GM21528 (cell line): ENCODE results near the gene PHGDH.
"Not testable (repeated sequence)": the region's sequence is repeated elsewhere in the genome, so short reads cannot be mapped to it uniquely, and the experiment has no call there.

ENCODE experiments used
- ATAC-seq: cut with Tn5 transposase; IDR thresholded peaks from one replicate; pipeline ENCODE4 v1.9.1; 2021; ENCODE audit warnings: mild to moderate bottlenecking, moderate library complexity; ENCODE audit not compliant: unreplicated experiment, low FRiP score

Gene PHGDH

GRCh38 chr1:119696863-119697262, 14.9 kb upstream of the PHGDH start:
- ATAC-seq: not testable (repeated sequence)

DNA sequence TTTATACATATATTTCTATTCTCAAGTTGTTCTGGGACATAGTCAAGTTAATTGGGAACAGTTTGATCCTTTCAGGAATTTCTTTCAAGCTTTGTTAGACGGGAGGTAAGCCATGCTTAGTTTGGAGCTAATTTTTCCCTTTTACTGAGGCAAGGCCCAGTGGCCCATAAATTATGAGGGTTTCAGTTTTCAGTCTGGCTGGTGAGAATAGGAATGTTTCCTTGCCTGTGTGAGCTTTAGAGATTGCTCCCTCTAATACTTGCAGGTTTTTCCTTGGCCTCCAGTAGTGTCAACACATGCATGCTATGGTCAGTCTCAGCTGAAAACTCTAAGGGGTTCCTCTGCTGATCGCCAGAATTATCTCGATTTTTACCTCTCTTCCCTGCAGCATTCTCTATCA, 14.1 kb upstream of the PHGDH start:
- ATAC-seq: no peak

DNA sequence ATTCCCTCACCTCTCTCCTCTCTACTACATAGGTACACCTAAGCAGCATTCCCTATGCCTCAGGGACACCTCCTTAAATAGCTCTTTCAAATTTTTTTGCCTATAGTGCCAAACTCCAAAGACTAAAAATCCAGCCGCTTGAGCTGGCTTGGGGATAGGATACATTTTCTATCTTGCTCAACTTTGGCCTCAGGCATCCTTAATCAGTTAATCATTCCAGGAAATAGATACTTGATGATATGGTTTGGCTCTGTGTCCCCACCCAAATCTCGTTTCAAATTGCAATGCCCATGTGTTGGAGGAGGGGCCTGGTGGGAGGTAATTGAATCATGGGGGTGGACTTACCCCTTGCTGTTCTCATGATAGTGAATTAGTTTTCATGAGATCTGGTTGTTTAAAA, 11.4 kb upstream of the PHGDH start:
- ATAC-seq: no peak

GRCh38 chr1:119701659-119702058, 10.1 kb upstream of the PHGDH start:
- no peak for ATAC-seq

GRCh38 chr1:119702384-119702783, 9.3 kb upstream of the PHGDH start:
- ATAC-seq: no peak

DNA sequence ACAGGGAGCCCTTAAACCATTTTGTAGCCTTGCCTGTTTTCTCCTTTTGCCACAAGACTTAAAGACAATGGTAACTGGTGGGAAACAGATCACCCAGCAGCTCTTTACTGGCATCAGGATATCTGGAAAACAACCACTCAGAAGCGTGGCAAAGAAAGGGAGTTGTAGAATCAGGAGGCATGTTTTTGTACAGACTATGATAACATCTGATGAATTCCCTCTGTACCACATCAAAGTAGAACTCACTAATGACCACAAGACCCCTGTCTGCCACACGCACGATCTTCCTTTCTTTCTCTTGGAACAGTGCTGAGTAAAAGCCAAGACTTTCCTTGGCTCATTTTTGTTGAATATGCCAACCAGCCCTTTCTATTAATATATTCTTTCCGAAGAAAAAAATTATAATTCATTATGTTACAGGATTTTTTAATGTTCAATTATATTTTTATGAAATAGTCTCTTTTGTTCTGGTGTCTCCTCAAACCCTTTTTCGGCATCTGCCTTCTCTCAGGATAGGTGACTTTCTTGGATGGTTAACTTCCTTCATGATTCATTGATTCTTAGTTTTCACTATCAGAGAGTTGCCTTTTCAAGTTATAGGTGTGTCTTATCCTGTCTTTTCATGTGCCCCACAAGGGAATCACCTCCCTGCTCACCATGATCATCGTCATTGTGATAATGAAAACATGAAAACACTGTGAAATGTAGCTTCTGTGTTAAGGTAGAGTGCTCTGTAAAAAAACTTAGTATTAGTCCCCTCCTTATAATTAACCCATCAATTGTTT, 7.9 kb upstream of the PHGDH start:
- no peak for ATAC-seq

DNA sequence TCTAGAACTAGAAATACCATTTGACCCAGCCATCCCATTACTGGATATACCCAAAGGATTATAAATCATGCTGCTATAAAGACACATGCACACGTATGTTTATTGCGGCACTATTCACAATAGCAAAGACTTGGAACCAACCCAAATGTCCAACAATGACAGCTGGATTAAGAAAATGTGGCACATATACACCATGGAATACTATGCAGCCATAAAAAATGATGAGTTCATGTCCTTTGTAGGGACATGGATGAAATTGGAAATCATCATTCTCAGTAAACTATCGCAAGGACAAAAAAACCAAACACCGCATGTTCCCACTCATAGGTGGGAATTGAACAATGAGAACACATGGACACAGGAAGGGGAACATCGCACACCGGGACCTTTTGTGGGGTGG, 5.1 kb upstream of the PHGDH start:
- ATAC-seq: not testable (repeated sequence)

- ATAC-seq: not testable (repeated sequence)
Observed at GRCh38 chr1:119711356-119711803, 354 bp upstream of the PHGDH start.

GRCh38 chr1:119712342-119713038, 756 bp downstream of the PHGDH start:
- no peak for ATAC-seq

DNA sequence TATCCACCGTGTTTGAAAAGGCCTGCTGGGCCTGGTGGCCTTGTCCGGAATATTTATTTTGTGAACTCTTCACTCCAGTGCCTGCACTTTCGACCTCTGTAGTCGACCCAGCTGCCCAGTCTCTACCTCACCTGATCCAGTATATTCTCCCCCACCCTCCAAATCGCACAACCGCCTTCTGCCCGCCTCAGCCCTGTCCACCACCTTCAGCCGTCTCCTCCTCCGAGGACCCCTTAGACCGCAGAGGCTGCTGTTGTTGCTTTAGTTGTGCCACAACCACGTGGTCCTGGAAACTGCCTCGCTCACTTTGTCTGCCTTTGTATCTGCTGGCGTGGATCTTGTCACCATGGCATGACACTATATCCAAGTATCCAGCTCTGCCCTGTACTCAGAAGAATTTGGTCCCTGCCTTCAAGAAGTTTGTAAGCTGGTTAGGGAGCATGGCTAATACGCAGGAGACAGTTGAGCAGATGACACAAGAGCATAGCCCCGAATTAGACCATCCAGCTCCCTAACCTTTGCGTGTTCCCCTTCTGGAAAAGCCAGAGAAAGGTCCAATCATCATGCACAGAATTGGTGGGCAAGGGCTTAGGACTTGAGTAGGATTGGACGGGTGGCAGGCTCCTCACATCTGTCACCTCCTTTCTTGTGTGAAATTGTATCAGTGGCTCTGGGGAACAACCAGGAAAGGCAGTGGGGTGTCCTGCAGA, 1.5 kb downstream of the PHGDH start:
- ATAC-seq: no peak

DNA sequence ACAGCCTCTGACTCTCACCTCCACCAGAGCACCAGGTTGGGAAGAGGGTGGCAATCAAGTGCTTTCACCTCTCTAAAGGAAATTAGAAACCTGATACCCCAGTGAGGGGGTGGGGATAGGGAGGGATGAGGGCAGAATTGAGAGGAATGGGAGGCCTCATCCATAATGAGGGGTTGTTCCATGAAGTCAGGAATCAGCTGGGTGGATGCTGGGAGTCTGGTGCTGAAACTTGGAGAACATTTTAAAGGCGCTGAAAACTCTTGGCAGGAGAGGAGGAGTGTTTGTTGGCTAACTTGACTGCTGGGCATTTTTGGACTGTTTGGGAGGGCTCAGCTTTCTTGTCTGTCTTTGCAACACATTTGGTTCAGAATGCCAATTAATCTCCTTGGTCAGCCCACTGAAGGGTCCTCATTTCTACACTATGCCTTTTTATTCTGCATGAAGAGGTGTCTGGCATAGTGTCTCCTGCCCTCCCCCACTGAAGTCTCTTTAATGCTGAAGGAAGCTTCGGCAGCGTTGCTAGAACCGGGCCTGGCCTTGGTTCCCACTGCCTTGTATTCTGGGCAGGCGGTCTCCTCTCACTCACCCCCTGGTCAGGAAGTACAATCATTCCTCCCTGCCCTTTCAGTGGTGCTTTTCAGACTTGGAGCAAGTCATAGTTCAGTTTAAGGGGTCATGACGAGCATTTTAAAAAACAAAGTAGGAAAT, 2.2 kb downstream of the PHGDH start:
- no peak for ATAC-seq

DNA sequence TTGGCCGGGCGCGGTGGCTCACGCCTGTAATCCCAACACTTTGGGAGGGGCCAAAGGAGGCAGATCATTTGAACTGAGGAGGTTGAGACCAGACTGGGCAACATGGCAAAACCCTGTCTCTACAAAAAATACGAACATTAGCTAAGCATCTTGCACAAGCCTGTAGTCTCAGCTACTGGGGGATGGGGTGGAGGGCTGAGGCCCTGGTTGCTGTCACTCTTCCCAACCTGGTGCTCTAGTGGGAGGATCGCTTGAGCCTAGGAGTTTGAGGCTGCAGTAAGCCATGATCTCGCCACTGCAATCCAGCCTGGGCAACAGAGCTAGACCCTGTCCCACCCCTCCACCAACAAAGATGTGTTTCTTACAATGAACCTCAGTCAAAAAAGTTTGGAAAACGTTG, 2.8 kb downstream of the PHGDH start:
- ATAC-seq: no peak

- ATAC-seq: no peak
Observed at GRCh38 chr1:119715542-119715941, 3.8 kb downstream of the PHGDH start.

GRCh38 chr1:119718409-119718808, 6.7 kb downstream of the PHGDH start:
- no peak for ATAC-seq

DNA sequence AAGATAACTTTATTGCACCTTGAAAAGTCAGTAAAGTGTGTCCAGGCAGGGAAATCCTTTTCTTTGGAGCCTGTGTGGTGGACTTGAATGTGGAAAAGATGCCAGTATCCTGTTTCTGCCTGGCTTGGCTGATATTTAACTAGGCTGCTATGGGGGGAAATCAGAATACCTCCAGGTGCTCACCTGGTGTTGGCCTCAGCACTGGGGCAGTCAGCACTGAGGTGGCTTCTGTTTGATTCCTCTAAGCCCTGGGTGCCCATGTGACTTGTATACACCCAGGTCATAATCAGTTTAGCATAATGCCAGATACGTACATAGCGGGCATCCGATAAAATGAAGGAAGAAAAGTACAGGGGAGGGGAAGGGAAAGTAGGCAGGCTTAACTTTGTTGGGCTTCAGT, 7.2 kb downstream of the PHGDH start:
- no peak for ATAC-seq

- no peak for ATAC-seq
Observed at GRCh38 chr1:119720866-119721440, 9.2 kb downstream of the PHGDH start.

DNA sequence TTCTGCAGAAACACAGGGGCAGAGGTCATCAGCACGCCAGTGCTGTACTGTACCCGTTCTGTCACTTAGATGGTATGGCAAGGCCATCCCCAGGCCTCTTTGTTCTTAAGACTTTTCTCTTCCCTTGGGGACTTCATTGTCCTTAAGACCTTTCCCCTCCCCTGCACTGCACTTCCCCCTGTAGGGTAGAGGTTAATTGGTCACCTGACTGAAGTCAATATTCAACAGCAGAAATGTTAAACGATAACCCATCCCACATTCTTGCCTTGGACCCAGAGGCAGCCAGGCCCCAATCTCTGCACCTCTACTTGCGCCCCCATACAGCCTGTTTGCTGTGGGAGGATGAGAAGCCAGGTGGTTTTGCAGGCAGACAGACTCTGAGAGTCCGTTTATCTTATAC, 10.2 kb downstream of the PHGDH start:
- ATAC-seq: no peak

GRCh38 chr1:119724611-119725218, 13.0 kb downstream of the PHGDH start:
- ATAC-seq: no peak

- ATAC-seq: no peak
Observed at GRCh38 chr1:119725626-119726025, 13.9 kb downstream of the PHGDH start.

DNA sequence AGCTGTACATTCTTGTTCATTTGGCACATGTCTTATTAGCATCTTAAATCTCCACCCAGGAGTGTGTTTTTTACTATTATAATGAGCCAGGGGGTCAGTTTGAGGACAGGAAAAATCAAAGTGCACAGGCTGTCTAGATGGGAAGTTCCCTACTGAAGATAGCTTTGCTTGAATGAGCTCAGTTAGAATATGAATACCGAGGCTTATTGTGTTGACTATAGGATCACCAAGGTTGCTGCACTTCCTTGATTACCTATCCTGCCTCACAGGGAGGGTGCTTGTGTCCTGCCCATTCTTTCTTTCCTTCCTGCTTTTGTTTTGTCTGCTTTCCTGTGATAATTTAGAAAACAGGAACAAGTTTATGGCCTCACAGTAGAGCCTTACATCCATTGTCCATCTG, 16.3 kb downstream of the PHGDH start:
- no peak for ATAC-seq
